CD4-positive, alpha-beta T cell treated with Interleukin-2 at 100 ng/mL for 4 hours (primary cell): ENCODE results near the gene SH3GL2.

Experiments
- DNase-seq: peaks from one replicate; pipeline ENCODE4 v3.0.0-alpha.2; 2020; ENCODE audit warnings: low spot score

The SH3GL2 gene

GRCh38 chr9:17658237-17658636 is 79.4 kb downstream of the SH3GL2 start:
- DNase-seq, result no peak

GRCh38 chr9:17660158-17660557 is 81.3 kb downstream of the SH3GL2 start:
- DNase-seq, result no peak

GRCh38 chr9:17665450-17665849 is 86.6 kb downstream of the SH3GL2 start:
- DNase-seq, result no peak

- DNase-seq, result no peak
Observed at GRCh38 chr9:17669206-17669605, 90.3 kb downstream of the SH3GL2 start.

- DNase-seq, result no peak
Observed at GRCh38 chr9:17682684-17683083, 103.8 kb downstream of the SH3GL2 start.

GRCh38 chr9:17688834-17689233 is 110.0 kb downstream of the SH3GL2 start:
- no peak for DNase-seq

GRCh38 chr9:17694336-17694735 is 115.5 kb downstream of the SH3GL2 start:
- DNase-seq, result no peak

- DNase-seq, result no peak
Observed at GRCh38 chr9:17695482-17695881, 116.6 kb downstream of the SH3GL2 start.

- no peak for DNase-seq
Observed at GRCh38 chr9:17699615-17700330, 120.9 kb downstream of the SH3GL2 start.

GRCh38 chr9:17706347-17706746 is 127.5 kb downstream of the SH3GL2 start:
- DNase-seq, result no peak

GRCh38 chr9:17719053-17719452 is 140.2 kb downstream of the SH3GL2 start:
- DNase-seq, result no peak

- DNase-seq, result no peak
Observed at GRCh38 chr9:17721954-17722353, 143.1 kb downstream of the SH3GL2 start.

- DNase-seq, result no peak
Observed at GRCh38 chr9:17723656-17724055, 144.8 kb downstream of the SH3GL2 start.

GRCh38 chr9:17725399-17726010 is 146.6 kb downstream of the SH3GL2 start:
- no peak for DNase-seq

GRCh38 chr9:17726298-17726697 is 147.4 kb downstream of the SH3GL2 start:
- DNase-seq, result no peak

- DNase-seq, result no peak
Observed at GRCh38 chr9:17730899-17731298, 152.0 kb downstream of the SH3GL2 start.

- no peak for DNase-seq
Observed at GRCh38 chr9:17731308-17731707, 152.4 kb downstream of the SH3GL2 start.

GRCh38 chr9:17734674-17735073 is 155.8 kb downstream of the SH3GL2 start:
- DNase-seq, result no peak

GRCh38 chr9:17735859-17736258 is 157.0 kb downstream of the SH3GL2 start:
- no peak for DNase-seq

- DNase-seq, result no peak
Observed at GRCh38 chr9:17739022-17739421, 160.2 kb downstream of the SH3GL2 start.

GRCh38 chr9:17739736-17740135 is 160.9 kb downstream of the SH3GL2 start:
- DNase-seq, result no peak

GRCh38 chr9:17742067-17742466 is 163.2 kb downstream of the SH3GL2 start:
- no peak for DNase-seq

- DNase-seq, result no peak
Observed at GRCh38 chr9:17744786-17745185, 165.9 kb downstream of the SH3GL2 start.

GRCh38 chr9:17750269-17750668 is 171.4 kb downstream of the SH3GL2 start:
- DNase-seq, result no peak
